GM18498 (cell line): ENCODE results near the gene RHBDF1.
"Not testable (repeated sequence)": the region's sequence is repeated elsewhere in the genome, so short reads cannot be mapped to it uniquely, and the experiment has no call there.

Source experiments
- ATAC-seq: cut with Tn5 transposase; IDR thresholded peaks from one replicate; pipeline ENCODE4 v1.9.1; 2021; ENCODE audit warnings: mild to moderate bottlenecking, moderate library complexity; ENCODE audit not compliant: unreplicated experiment

RHBDF1 gene

GRCh38 chr16:38941-39892 is 33.2 kb downstream of the RHBDF1 start:
- peak; percentile 84 for ATAC-seq

GRCh38 chr16:38206-38605 is 34.2 kb downstream of the RHBDF1 start:
- ATAC-seq, result not testable (repeated sequence)

- no peak for ATAC-seq
Observed at GRCh38 chr16:37511-37910, 34.9 kb downstream of the RHBDF1 start.

GRCh38 chr16:36336-36984 is 36.0 kb downstream of the RHBDF1 start:
- ATAC-seq, result no peak

GRCh38 chr16:35678-36305 is 36.6 kb downstream of the RHBDF1 start:
- no peak for ATAC-seq

- no peak for ATAC-seq
Observed at GRCh38 chr16:35011-35677, 37.3 kb downstream of the RHBDF1 start.

GRCh38 chr16:34648-34987 is 37.8 kb downstream of the RHBDF1 start:
- ATAC-seq, result no peak

- no peak for ATAC-seq
Observed at GRCh38 chr16:33877-34647, 38.4 kb downstream of the RHBDF1 start.

GRCh38 chr16:33154-33876 is 39.1 kb downstream of the RHBDF1 start:
- not testable (repeated sequence) for ATAC-seq

GRCh38 chr16:30627-31026 is 41.8 kb downstream of the RHBDF1 start:
- ATAC-seq, result not testable (repeated sequence)

- ATAC-seq, result peak; percentile 61
Observed at GRCh38 chr16:25926-26348, 46.5 kb downstream of the RHBDF1 start.

- ATAC-seq, result not testable (repeated sequence)
Observed at GRCh38 chr16:24151-24550, 48.3 kb downstream of the RHBDF1 start.

- ATAC-seq, result not testable (repeated sequence)
Observed at GRCh38 chr16:20886-21285, 51.5 kb downstream of the RHBDF1 start.

GRCh38 chr16:17062-17765 is 55.2 kb downstream of the RHBDF1 start:
- ATAC-seq, result not testable (repeated sequence)

GRCh38 chr16:10772-11171 is 61.7 kb downstream of the RHBDF1 start:
- ATAC-seq, result not testable (repeated sequence)

- ATAC-seq, result no peak
Observed at GRCh38 chr16:9903-10665, 62.3 kb downstream of the RHBDF1 start.
